NCI-H774 (cell line): ENCODE measurements around the gene GLI1.

Source experiments
- DNase-seq: peaks from one replicate; lab custom pipeline; 2025; lab: John Stamatoyannopoulos, UW

Gene GLI1

DNA sequence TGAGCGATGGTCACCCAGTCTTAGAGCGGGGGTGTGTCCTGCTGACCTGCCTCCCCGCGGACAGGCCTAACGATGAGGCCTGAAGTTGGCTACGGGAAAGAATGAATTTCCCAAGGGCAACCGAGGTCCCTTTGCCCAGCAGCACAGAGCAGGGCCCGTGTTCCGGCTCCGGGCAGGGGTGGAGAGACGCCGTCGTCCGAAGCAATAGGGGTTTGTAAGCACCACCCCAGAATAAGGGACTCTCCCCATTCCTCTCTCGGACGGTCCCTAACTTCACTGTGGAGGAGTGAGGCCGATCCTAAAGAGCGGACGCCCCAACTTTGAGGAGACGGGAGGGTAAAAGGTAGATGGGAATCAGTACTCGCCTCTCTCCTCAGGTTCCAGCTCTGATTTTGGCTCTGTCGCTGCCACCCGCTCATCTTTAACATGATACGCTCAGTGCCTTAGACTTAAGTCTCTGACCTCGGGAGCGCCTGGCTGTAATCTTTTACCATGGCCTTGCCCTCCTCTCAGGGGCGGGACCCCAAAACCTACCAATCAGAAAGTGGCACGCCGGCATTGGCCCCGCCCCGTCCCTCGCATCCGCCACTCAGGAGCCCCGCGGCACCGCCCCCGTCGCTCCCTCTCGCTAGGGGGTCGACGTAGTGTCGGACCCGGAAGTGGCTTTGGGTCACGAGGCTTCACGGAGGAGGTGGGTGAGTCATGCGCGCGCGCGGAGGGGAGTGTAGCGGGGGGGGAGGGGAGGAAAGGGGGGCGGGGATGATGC lies 60.7 kb downstream of the GLI1 start, which contains the start of gene DDIT3:
DDIT3 (minus strand) TSS at position 462 of the 766 bp plus-strand sequence. CDS start 3,108 bp downstream, outside the sequence.
- peak; percentile 100 for DNase-seq

DNA sequence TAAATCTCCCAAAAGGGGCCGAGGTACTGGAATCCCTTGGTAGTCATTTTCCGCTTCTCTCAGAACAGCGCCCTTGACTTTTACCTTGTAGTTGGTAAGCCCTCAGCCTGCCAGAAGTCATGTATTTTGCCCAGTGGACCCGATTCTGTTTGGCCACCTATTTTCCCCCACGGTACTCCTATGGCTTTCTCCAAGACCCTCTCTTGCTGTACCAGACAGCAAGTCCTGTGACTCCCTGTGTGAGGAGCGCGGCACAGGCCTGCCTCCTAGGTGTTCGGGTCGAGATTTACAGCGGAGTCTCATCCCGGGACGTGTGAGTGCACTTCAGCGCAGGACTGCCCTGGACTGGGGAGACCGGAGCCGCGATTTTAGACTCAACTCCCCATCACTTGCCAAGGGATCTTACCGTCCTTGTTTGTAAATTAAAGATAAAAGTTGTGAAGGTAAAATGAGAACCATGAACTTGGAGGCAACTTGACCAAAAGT lies 62.0 kb downstream of the GLI1 start:
- no peak for DNase-seq
